Loucy (cell line): Measurements from ENCODE around the gene CNTNAP2.

ENCODE experiments used
- CTCF ChIP-seq: fragments of 200-600 bp; sonication (generic); conservative IDR thresholded peaks from 2 replicates; pipeline ENCODE4 v1.5.1; 2014; ENCODE audit warnings: mild to moderate bottlenecking, antibody characterized with exemption, low read length
- EZH2phosphoT487 ChIP-seq: fragments of 200-600 bp; IDR thresholded peaks from 2 replicates; pipeline ENCODE4 v1.6.1; 2018; ENCODE audit warnings: antibody characterized with exemption, mild to moderate bottlenecking, moderate library complexity, borderline replicate concordance

GRCh38 chr7:146417176-146417575 lies 300.6 kb downstream of the CNTNAP2 start:
- TF ChIP-seq CTCF (no peak), EZH2phosphoT487 (no peak)
